Activated naive CD8-positive, alpha-beta T cell treated with anti-CD3 and anti-CD28 coated beads for 36 hours (primary cell): Measurements from ENCODE around the gene SEC14L3. TPM values are rescaled to one million over a fixed set of nuclear protein-coding genes. Genes with fewer than 3 reads are reported as not detected.

ENCODE experiments used
- DNase-seq: peaks from one replicate; pipeline ENCODE4 v3.0.0; 2021
- H3K27ac Mint-ChIP-seq: one replicate; pipeline ENCODE4 v1.8.0; 2022; ENCODE audit warnings: mild to moderate bottlenecking, moderate library complexity, mixed read lengths
- H3K27me3 Mint-ChIP-seq: one replicate; pipeline ENCODE4 v1.8.0; 2022; ENCODE audit warnings: mild to moderate bottlenecking, mixed read lengths
- H3K36me3 Mint-ChIP-seq: one replicate; pipeline ENCODE4 v1.8.0; 2021; ENCODE audit warnings: mild to moderate bottlenecking, mixed read lengths
- H3K4me1 Mint-ChIP-seq: one replicate; pipeline ENCODE4 v1.8.0; 2021; ENCODE audit warnings: mixed read lengths
- H3K4me3 Mint-ChIP-seq: one replicate; pipeline ENCODE4 v1.8.0; 2022; ENCODE audit warnings: mild to moderate bottlenecking, moderate library complexity, mixed read lengths
- H3K9me3 Mint-ChIP-seq: one replicate; pipeline ENCODE4 v1.8.0; 2022; ENCODE audit warnings: mixed read lengths
- total RNA-seq, 2 experiments: library from RNA; stranded (reverse); gene quantifications; one replicate each; pipeline ENCODE4 v1.2.3, GENCODE V29; 2021

Gene SEC14L3
- total RNA-seq, 2 experiments from 2014 or later = not detected

DNA sequence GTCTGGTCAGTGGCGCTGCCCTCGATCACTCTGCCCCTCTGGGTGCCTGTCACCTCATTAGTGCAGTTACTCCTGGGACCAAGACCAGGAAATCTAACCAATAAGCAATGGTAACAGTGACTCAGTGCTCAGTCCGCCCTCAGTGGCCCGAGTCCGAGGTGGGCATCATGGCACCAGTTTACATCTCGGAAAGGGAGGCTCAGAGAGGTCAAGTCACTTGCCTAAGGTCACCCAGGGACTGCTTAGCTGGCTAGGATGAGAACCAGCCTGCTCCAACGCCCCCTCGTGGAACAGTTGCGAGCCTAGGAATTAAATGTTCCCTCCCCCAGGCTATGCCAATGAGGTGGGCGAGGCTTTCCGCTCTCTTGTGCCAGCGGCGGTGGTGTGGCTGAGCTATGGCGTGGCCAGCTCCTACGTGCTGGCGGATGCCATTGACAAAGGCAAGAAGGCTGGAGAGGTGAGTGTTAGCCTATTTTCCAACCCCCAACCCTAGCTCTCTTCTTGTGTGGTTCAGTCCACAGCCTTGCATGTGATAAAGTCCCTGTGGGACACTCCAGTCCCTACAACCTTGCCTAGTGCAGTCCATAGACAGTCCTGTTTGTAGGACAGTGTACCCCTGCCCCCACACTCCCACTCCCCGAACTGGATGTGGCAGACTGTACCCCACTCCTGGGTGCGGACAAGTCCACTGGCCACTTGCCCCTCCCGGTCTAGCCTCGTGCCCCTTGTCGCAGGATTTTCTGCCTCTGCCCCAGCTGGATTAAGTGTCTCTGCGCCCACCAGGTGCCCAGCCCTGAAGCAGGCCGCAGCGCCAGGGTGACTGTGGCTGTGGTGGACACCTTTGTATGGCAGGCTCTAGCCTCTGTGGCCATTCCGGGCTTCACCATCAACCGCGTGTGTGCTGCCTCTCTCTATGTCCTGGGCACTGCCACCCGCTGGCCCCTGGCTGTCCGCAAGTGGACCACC, 45.1 kb downstream of the SEC14L3 start:
- peak overlapping the region; percentile 91 for H3K4me3 Mint-ChIP-seq
- peaks cover 34% of the 10 kb centered on the region for H3K4me1 Mint-ChIP-seq
- peaks cover 39% of the 10 kb centered on the region for H3K36me3 Mint-ChIP-seq
- peak; percentile 86 for DNase-seq
- H3K27ac Mint-ChIP-seq = peak overlapping the region; percentile 95
- no peaks in the 10 kb centered on the region for H3K9me3 Mint-ChIP-seq
- no peaks in the 10 kb centered on the region for H3K27me3 Mint-ChIP-seq

DNA sequence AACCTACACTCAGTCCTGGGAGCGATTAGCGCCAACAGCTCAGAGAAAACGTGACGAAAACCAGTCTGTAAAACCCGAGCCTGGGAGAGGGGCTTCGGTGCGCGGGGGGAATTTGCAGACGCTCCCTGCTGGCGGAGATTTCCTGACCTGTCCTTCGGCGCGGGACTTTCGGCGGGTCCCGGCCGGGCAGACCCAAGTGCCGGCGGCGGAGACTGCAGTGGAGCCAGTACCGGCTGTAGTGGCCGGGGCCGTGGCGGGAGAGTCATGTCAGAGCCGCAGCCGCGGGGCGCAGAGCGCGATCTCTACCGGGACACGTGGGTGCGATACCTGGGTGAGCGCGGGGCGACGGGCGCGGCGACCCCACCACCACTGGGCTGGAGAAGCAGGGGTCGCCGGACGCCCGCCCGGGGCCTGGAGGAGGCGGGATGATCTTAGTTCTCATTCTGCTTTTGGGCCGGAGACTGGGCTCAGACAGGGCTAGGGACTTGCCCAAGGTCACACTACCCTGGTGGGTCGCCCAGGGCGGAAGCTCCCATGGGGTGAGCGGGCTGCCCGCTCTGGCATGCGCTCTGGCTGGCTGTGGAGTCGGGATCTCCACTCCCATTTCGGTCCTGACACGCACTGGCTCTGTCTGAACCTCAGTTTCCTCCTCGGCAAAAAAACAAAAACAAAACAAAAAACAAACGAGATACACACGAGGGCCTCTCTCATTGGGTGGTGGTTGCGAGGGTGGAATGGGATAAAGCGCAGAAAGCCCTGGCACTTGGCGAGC, 46.0 kb downstream of the SEC14L3 start, which contains the start of gene MTFP1:
Gene MTFP1 (plus strand): TSS at position 153 of the 772 bp plus-strand sequence. CDS start 112 bp downstream, at position 265.
- no peaks in the 10 kb centered on the region for H3K27me3 Mint-ChIP-seq
- peak within 1 kb of the TSS; percentile 97 for H3K27ac Mint-ChIP-seq
- peaks cover 39% of the 10 kb centered on the region for H3K36me3 Mint-ChIP-seq
- H3K4me1 Mint-ChIP-seq = peaks cover 42% of the 10 kb centered on the region
- DNase-seq = peak; percentile 55
- H3K9me3 Mint-ChIP-seq = no peaks in the 10 kb centered on the region
- peak within 1 kb of the TSS; percentile 91 for H3K4me3 Mint-ChIP-seq

DNA sequence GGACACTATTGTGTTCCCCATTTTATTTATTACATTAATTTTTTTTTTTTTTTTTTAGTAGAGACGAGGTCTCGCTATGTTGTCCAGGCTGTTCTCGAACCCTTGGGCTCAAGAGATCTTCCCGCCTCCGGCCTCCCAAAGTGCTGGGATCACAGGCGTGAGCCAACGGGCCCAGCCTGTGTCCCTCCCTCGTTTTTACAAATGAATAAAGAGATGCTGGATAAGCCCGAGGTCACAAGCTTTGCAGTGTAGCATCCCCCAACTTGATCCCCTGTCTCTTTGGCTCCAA, 46.5 kb downstream of the SEC14L3 start:
- H3K36me3 Mint-ChIP-seq = peaks cover 42% of the 10 kb centered on the region
- H3K4me1 Mint-ChIP-seq = peaks cover 47% of the 10 kb centered on the region
- peak overlapping the region; percentile 95 for H3K27ac Mint-ChIP-seq
- no peaks in the 10 kb centered on the region for H3K27me3 Mint-ChIP-seq
- peak overlapping the region; percentile 91 for H3K4me3 Mint-ChIP-seq
- no peak for DNase-seq
- H3K9me3 Mint-ChIP-seq = no peaks in the 10 kb centered on the region

DNA sequence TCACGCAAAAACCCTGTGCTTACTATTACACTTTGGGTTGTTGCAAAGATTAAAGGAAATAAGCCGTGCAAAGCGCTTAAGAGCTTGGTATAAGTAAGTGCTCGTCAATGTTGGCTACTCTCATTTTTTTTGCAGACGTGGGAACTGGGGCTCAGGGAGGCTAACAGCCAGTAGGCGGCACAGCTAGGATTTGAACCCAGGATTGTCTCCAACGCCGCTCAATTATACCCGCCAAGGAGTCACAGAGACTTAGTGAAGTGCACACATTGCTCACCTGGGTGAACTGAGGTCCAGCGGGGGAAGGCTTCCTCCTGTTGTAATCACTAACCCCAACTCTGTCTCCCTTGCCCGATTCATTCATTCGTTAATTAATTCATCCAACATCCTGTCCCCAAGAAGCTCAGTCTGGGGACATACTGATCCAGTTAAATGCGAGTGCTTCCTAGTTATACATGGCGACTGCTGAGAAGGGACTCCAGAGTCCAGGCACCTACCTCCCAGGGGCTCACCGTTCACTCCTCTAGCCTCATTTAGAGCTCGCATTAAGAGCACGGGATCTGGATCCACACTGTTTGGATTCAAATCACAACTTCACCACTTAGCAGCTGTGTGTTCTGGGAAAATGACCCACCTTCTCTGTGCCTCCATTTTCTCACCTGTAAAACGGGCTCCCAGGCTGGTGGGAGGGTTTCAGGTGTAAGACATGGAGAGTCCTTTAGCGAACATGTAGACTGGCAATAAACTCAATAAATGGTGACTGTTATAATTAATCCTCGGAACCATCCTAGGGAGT, 47.1 kb downstream of the SEC14L3 start:
- peak overlapping the region; percentile 97 for H3K27ac Mint-ChIP-seq
- H3K4me1 Mint-ChIP-seq = peaks cover 52% of the 10 kb centered on the region
- H3K36me3 Mint-ChIP-seq = peaks cover 47% of the 10 kb centered on the region
- H3K4me3 Mint-ChIP-seq = peak overlapping the region; percentile 91
- no peak for DNase-seq
- no peaks in the 10 kb centered on the region for H3K9me3 Mint-ChIP-seq
- no peaks in the 10 kb centered on the region for H3K27me3 Mint-ChIP-seq

DNA sequence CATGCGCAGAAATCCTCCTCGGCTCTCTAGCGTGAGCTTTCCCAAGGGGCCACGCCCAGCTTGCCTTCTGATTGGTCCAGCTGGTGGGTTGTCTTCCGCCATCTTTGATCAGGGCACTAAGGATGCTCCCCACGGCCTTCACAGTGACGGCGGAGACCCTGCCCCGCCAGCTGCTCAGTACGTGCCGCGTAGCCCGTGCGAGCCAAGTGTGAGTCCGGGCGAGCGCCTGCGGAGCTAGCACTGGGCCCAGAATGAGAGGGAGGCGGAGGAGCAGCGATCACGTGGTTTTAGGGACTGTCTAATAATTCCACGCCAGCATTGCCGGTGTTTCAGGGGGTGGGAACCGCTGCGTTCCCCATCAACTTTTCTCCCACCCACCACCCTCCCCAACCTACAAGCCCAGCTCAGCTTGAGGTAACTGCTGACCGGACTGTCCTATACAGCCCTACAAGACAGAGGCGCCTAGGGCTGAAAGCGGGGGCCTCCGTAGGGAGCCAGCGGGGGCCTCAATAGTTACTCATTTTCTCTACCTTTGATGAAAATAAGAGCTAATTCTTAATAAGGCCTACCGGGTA, 47.8 kb downstream of the SEC14L3 start:
- H3K36me3 Mint-ChIP-seq = peaks cover 49% of the 10 kb centered on the region
- H3K9me3 Mint-ChIP-seq = no peaks in the 10 kb centered on the region
- no peaks in the 10 kb centered on the region for H3K27me3 Mint-ChIP-seq
- H3K27ac Mint-ChIP-seq = peak overlapping the region; percentile 97
- H3K4me3 Mint-ChIP-seq = peak overlapping the region; percentile 91
- peak; percentile 98 for DNase-seq
- H3K4me1 Mint-ChIP-seq = peaks cover 52% of the 10 kb centered on the region

DNA sequence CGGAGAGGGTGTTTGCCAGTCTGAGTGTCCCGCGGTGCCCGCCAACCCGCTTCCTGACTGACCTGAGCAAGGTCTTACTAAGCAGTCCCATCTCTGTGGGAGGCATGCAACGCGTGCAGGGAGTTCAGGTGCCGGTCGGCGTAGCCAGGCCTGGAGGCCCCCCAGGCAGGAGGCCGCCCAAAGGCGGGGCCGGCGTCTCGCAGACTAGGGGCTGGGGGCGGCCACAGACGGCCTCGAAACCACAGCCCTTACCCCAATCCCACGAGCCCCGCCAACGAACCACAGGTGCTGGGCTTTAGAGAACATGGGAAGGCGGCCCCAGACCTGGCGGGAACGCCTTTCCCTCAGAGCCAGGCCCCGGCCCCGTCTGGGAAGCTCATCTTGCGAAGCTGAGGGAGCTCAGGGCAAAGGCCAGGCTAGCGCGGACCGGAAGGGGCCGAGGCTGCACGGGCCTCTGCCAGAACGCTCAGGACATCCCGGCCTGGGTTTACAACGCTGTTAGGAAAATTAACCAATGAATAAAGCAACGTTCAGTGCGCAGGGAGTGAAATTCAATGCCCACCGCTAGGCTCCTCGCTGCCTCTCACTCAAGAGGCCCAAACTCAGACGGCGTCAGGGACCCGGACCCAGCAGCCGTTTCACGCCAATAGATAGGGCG, 48.4 kb downstream of the SEC14L3 start:
- Mint-ChIP-seq H3K4me3 (peak overlapping the region; percentile 91), H3K9me3 (no peaks in the 10 kb centered on the region), H3K4me1 (peaks cover 52% of the 10 kb centered on the region), H3K27me3 (no peaks in the 10 kb centered on the region), H3K27ac (peak overlapping the region; percentile 97), H3K36me3 (peaks cover 49% of the 10 kb centered on the region)
- DNase-seq = peak; percentile 58

DNA sequence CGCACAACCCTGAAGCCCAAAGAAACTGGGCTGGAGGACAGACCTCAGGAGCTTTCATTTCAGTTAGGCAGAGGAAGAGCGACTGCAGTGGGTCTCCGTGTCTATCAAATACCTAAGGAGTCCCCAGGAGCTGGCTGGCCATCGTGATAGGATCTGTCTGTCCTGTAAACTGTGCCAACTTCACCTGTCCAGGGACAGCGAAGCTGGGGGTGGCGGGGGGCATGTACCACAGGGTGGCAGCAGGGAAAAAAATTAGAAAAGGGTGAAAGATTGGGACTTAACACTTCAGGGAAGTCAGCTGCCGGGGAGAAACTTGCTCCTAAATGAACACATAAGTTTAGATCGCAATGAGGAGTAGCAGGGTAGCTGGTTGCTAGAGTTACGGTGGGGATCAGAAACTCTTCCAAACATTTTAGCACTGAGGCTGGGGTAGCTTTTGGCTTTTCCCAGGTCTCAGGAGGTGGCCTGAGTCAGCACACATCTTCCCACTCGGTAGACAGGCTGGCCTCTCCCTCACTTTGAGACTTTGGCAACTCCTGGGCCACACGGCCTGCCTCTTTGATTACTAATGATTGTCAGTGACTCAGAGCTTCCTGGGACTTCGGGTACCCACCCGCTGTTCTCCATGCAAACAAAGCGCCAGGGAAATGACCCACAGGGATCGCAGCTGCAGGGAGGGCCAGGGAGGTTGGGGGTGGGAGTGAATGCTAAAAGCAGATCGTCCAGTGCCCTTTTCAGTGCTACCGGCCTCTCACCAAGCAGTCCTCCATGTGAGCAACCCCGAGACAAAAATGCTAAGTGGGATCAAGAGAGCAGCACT, 49.1 kb downstream of the SEC14L3 start:
- peaks cover 50% of the 10 kb centered on the region for H3K4me1 Mint-ChIP-seq
- H3K9me3 Mint-ChIP-seq = no peaks in the 10 kb centered on the region
- peaks cover 47% of the 10 kb centered on the region for H3K36me3 Mint-ChIP-seq
- DNase-seq = peak; percentile 50
- H3K27ac Mint-ChIP-seq = peak overlapping the region; percentile 97
- H3K27me3 Mint-ChIP-seq = no peaks in the 10 kb centered on the region
- H3K4me3 Mint-ChIP-seq = peak overlapping the region; percentile 91

DNA sequence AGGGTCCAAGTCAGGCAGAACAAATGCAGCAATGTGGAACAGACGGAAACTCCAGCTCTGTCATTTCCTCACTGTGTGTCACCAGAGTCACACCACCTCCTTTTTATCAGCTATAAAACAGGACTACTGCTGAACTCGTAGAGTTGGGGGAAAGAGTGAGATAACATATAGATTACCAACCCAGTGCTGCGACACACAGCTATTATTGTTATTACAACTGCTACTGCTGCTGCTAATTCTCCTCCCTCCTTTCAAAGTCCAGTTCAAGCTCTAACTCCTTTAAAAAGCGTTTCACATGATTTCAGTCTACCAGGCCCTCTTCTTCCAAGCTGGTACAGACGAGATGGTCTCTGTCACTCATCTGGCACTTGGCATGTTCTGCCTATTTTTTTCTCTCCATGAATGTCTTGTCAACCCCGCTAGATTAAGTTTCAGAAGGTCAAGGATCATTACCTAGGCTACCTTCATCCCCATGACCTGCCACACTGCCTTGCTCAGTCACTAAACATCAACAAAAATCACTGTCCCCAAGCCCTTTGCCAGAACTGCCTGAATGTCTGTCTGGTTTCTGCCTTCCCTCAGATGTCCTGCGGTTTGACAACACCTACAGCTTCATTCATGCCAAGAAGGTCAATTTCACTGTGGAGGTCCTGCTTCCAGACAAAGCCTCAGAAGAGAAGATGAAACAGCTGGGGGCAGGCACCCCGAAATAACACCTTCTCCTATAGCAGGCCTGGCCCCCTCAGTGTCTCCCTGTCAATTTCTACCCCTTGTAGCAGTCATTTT, 49.9 kb downstream of the SEC14L3 start:
- H3K9me3 Mint-ChIP-seq = no peaks in the 10 kb centered on the region
- H3K27me3 Mint-ChIP-seq = no peaks in the 10 kb centered on the region
- no peak for DNase-seq
- peaks cover 45% of the 10 kb centered on the region for H3K4me1 Mint-ChIP-seq
- H3K4me3 Mint-ChIP-seq = peak overlapping the region; percentile 91
- H3K27ac Mint-ChIP-seq = peak overlapping the region; percentile 97
- peaks cover 39% of the 10 kb centered on the region for H3K36me3 Mint-ChIP-seq

DNA sequence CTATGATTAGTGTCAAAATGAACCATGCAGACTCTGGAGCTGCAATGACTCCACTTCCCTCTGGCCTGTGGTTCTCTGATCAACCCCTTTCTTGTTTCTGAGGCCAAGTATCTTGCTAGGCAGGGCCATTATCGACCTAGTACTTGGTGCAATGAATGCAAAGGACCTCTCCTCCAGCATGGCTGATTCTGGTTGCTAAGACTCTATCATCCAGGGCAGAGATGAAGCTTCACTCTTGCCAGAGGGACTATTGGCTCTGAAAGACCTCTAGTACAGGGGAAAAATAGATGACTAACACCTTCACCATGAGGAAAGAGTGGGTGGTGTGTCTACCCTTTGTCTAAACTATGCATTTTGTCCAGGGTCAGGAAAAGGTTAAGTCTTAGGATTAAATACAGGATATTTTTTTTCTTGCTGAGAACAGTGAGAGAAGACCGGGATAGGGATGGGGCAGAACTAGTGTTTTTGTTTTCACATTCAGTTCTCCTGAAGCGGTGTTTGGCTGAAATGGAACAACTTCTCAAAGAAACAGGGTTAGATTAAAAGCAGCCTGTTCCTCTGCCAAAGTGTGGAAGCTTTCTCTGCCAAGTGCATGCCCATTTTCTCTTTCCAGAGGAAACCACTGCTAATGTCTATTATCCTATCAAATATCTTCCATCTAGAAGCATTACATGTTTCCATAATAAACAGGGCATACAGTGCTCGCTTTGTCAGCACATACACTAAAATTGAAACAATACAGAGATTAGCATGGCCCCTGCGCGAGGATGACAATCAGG, 51.3 kb downstream of the SEC14L3 start:
- Mint-ChIP-seq H3K4me3 (peak overlapping the region; percentile 55), H3K27me3 (no peaks in the 10 kb centered on the region), H3K9me3 (no peaks in the 10 kb centered on the region), H3K36me3 (peaks cover 43% of the 10 kb centered on the region), H3K27ac (peak overlapping the region; percentile 87), H3K4me1 (peaks cover 46% of the 10 kb centered on the region)
- DNase-seq = no peak

DNA sequence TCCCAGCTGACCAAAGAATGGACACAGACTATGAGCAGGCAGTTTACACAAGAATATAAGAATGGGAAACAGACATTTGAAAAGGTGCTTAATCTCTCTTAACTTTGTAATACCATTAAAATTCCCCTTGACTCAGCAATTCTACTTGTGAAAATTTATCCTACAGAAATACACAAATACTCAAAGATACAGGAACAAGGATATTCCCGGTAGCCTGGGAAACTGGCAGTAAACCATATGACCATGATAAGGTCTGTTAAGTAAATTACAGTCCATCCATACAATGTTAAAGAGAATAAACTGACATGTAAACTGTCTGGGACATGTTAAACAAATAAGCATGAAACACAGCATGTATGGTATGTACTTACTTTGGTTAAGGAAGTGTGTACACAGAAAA, 55.0 kb downstream of the SEC14L3 start:
- no peak overlapping the region for H3K27ac Mint-ChIP-seq
- no peaks in the 10 kb centered on the region for H3K9me3 Mint-ChIP-seq

DNA sequence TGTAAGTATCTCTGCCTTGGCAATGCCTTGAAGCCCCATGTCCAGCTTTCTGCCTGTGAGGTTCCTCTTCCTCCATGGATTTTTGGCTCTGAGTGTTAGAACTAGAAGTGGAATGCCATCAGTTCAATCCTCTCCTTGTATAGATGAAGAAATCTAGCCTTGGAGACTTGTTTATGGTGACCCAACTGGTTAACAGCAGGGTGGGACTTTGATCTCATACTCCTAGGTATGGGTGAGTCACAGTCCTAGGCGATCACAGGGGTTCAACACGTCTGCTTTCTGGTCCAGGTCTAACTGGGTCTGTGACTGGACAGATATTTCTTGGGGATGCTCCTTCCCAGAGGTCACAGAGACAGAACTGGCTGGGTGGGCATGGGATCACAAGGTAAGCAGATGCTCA, 55.4 kb downstream of the SEC14L3 start:
- no peaks in the 10 kb centered on the region for H3K27me3 Mint-ChIP-seq
- H3K4me1 Mint-ChIP-seq = peaks cover 47% of the 10 kb centered on the region
- peaks cover 39% of the 10 kb centered on the region for H3K36me3 Mint-ChIP-seq
- no peaks in the 10 kb centered on the region for H3K9me3 Mint-ChIP-seq
- no peak overlapping the region for H3K4me3 Mint-ChIP-seq
- no peak for DNase-seq
- no peak overlapping the region for H3K27ac Mint-ChIP-seq

More for the DNA sequence above, 55.0 kb downstream of the SEC14L3 start:
- H3K4me3 Mint-ChIP-seq = no peak overlapping the region
- H3K36me3 Mint-ChIP-seq = peaks cover 38% of the 10 kb centered on the region
- no peaks in the 10 kb centered on the region for H3K27me3 Mint-ChIP-seq
- peaks cover 51% of the 10 kb centered on the region for H3K4me1 Mint-ChIP-seq
- no peak for DNase-seq

DNA sequence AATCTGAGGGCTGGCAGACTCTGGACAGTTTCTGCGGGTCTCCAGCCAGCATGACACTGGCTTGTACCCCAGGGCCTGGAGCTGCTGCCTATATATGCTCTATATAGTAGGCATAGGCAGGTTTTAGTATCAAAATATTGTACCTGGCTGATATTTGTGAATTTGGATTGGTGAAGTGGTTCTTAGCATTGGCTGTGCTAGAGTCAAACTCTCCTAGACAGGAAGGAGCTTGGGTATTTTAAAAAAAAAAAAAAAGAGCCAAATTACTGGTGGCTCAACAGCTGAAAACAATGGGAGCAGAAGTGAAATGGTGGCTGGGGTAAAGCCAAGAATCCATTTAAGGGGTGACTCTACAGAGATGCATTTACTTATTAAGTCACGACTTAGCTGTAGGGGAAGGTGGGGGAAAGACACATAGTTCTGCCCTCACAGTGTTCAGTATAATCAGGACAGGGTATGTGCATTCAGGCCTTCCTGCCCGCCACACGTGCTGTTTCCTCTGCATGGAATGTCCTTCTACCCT, 57.2 kb downstream of the SEC14L3 start:
- Mint-ChIP-seq H3K4me1 (peaks cover 37% of the 10 kb centered on the region), H3K4me3 (no peak overlapping the region), H3K36me3 (peaks cover 34% of the 10 kb centered on the region), H3K27ac (peak overlapping the region; percentile 38), H3K9me3 (no peaks in the 10 kb centered on the region), H3K27me3 (no peaks in the 10 kb centered on the region)
- no peak for DNase-seq
